ENCODE measurements around the gene GINS1.

DNA sequence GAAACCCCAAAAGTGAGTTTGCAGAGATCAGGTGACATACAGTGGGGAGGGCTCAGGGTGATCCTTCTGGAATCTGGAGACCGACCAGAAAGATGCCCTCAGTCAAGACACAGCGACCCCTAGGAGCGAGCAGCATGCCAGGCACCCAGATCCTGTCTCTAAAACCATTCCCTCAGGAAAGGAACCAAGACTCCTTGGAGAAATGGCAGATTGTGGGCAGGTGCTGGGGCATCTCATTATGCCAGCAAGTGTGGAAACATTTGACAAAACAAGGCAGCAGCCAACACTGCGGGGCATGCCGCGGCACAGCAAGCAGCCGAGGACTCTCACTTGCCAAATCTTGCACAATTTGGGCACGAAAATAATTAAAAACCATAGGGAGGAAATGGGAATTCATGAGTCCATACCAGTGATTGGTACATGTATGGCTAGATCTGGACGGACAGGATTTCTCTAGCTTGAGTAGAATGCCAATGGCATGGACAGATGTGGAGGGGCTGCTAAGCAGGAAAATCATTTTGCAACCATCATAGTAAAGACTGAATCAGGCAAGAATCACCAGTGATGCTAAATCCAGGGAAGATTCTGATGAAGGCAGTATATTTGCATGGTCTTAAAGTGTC is 76.9 kb downstream of the GINS1 start:
- TF ChIP-seq CTCF (IDR thresholded peaks at IDR 0.05; ENCODE audit: low read length) (no peak), EZH2 (optimal IDR thresholded peaks at IDR 0.05; ENCODE audit: low read depth, low read length) (no peak)
